GM23248 (cell line): ENCODE measurements around the gene CD5L. TPM values are rescaled to one million over a fixed set of nuclear protein-coding genes. Genes with fewer than 3 reads are reported as not detected.

Source experiments
- DNase-seq: peaks from one replicate; pipeline ENCODE4 v3.0.0-alpha.2; 2015
- H2AFZ ChIP-seq: fragments of 200-600 bp; sonication (generic); 2 replicates; pipeline ENCODE4 v1.6.1; 2016; ENCODE audit warnings: antibody characterized with exemption
- H3F3A ChIP-seq: fragments of 200-600 bp; sonication (generic); 2 replicates; pipeline ENCODE4 v1.6.1; 2016; ENCODE audit warnings: mild to moderate bottlenecking, antibody characterized with exemption, mixed run types; ENCODE audit not compliant: insufficient read depth
- H3K27ac ChIP-seq: fragments of 200-600 bp; sonication (generic); 2 replicates; pipeline ENCODE4 v1.5.1; 2016; ENCODE audit warnings: mild to moderate bottlenecking
- H3K27me3 ChIP-seq: fragments of 200-600 bp; sonication (generic); replicated peaks from 2 replicates; pipeline ENCODE4 v1.6.1; 2016; ENCODE audit warnings: mild to moderate bottlenecking; ENCODE audit not compliant: insufficient read depth
- H3K36me3 ChIP-seq: fragments of 200-600 bp; sonication (generic); 2 replicates; pipeline ENCODE4 v1.6.1; 2016; ENCODE audit warnings: low read depth, mild to moderate bottlenecking
- H3K4me1 ChIP-seq: fragments of 200-600 bp; sonication (generic); 2 replicates; pipeline ENCODE4 v1.6.1; 2016; ENCODE audit warnings: mild to moderate bottlenecking; ENCODE audit not compliant: insufficient read depth
- H3K4me2 ChIP-seq: fragments of 200-600 bp; sonication (generic); one replicate; pipeline ENCODE4 v1.6.1; 2016; ENCODE audit warnings: mild to moderate bottlenecking; ENCODE audit not compliant: unreplicated experiment
- H3K4me3 ChIP-seq: fragments of 200-600 bp; sonication (generic); 2 replicates; pipeline ENCODE4 v1.5.1; 2016; ENCODE audit warnings: mild to moderate bottlenecking
- H3K79me2 ChIP-seq: fragments of 200-600 bp; sonication (generic); 2 replicates; pipeline ENCODE4 v1.6.1; 2016; ENCODE audit warnings: mild to moderate bottlenecking; ENCODE audit not compliant: insufficient read depth
- H3K9ac ChIP-seq: fragments of 200-600 bp; sonication (generic); 2 replicates; pipeline ENCODE4 v1.6.1; 2016; ENCODE audit warnings: mild to moderate bottlenecking
- H3K9me2 ChIP-seq: fragments of 200-600 bp; sonication (generic); 2 replicates; pipeline ENCODE4 v1.6.1; 2016; ENCODE audit warnings: mixed run types, mild to moderate bottlenecking, moderate library complexity; ENCODE audit not compliant: insufficient read depth
- H3K9me3 ChIP-seq: fragments of 200-600 bp; sonication (generic); one replicate; pipeline ENCODE4 v1.6.1; 2017; ENCODE audit warnings: low read depth
- H4K20me1 ChIP-seq: fragments of 200-600 bp; sonication (generic); 2 replicates; pipeline ENCODE4 v1.6.0; 2016; ENCODE audit not compliant: insufficient read depth
- EZH2 ChIP-seq: fragments of 200-600 bp; sonication (generic); IDR thresholded peaks from 2 replicates; pipeline ENCODE4 v1.6.1; 2018; ENCODE audit warnings: antibody characterized with exemption, mild to moderate bottlenecking; ENCODE audit not compliant: insufficient read depth, poor library complexity, severe bottlenecking
- EZH2phosphoT487 ChIP-seq: fragments of 200-600 bp; sonication (generic); IDR thresholded peaks from 2 replicates; pipeline ENCODE4 v1.6.1; 2018; ENCODE audit warnings: antibody characterized with exemption, moderate library complexity, mild to moderate bottlenecking, low read depth; ENCODE audit not compliant: insufficient read depth
- WGBS, 2 experiments: methylation state at CpG; one replicate each; pipeline ENCODE4 v1.1.6; 2015 to 2017; ENCODE audit warnings: low lambda C conversion rate in 2 of 2, low coverage in 1 of 2; ENCODE audit errors: missing lambda C conversion rate in 2 of 2; 5-methylcytosine and 5-hydroxymethylcytosine counted together
- in situ Hi-C: fragments of 300-500 bp; cut with MboI; formaldehyde crosslinking; loops from 2 replicates; pipeline ENCODE4 v1.15.0; 2020
- polyA plus RNA-seq: library from polyadenylated mRNA; unstranded; fragments of >200 nt; fragmentation: Nextera tagmentation; extraction: Ambion mirVana; gene quantifications from 2 replicates; pipeline ENCODE4 v1.2.1, GENCODE V29; 2016
- total RNA-seq: library from RNA; depleted of rRNA; stranded (reverse); fragments of >200 nt; shearing (Covaris generic); gene quantifications from 2 replicates; pipeline ENCODE4 v1.2.3, GENCODE V29; 2014

The CD5L gene
- total and polyA plus RNA-seq, 2 experiments from 2014 or later, result not detected

DNA sequence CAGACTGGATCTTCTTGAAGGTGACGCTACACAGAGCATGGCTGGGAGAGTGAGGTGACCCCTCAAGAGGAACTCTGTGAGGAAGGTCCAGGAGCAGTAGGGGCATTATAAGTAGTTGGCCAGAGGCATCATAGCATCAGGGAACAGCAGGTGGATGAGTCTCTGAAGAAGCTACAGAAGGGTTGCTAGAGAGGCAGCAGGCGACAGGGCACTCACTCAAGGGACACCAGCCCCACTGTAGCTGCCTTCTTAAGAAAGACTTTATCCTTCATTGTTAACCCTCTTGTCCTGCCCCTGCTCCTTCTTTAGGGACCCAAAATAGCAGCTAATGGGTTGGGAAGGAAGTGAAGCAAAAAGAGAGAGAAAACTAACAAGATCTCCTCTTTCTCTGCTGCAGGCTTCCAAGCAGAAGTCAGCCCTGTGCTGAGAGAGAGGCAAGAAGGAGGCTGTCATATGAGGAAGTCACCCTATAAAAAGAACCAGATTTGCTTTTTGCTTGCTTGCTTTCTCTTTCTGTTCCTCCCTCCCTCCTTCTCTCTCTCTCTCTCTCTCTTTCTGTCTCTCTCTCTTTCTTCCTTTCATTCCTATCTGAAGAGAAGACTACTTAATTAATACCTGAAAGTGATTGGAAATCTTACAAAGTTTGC, 7.7 kb upstream of the CD5L start:
- Histone ChIP-seq H3K4me3 (no peak overlapping the region), H3K79me2 (no peaks in the 10 kb centered on the region), H3K27ac (no peak overlapping the region), H3K4me1 (no peaks in the 10 kb centered on the region), H3K9me2 (no peaks in the 10 kb centered on the region), H3K36me3 (no peaks in the 10 kb centered on the region), H3K27me3 (no peaks in the 10 kb centered on the region), H3K9me3 (no peaks in the 10 kb centered on the region), H3F3A (no peaks in the 10 kb centered on the region), H4K20me1 (no peaks in the 10 kb centered on the region), H3K4me2 (no peak overlapping the region), H3K9ac (no peak overlapping the region), H2AFZ (no peak overlapping the region)
- TF ChIP-seq EZH2, result no peak
- TF ChIP-seq EZH2phosphoT487, result no peak
- DNase-seq, result no peak
- 59 to 61% methylated on average over 2 of the region's 2 CpGs for WGBS, 2 experiments
- in situ Hi-C loops, result no loop called here

DNA sequence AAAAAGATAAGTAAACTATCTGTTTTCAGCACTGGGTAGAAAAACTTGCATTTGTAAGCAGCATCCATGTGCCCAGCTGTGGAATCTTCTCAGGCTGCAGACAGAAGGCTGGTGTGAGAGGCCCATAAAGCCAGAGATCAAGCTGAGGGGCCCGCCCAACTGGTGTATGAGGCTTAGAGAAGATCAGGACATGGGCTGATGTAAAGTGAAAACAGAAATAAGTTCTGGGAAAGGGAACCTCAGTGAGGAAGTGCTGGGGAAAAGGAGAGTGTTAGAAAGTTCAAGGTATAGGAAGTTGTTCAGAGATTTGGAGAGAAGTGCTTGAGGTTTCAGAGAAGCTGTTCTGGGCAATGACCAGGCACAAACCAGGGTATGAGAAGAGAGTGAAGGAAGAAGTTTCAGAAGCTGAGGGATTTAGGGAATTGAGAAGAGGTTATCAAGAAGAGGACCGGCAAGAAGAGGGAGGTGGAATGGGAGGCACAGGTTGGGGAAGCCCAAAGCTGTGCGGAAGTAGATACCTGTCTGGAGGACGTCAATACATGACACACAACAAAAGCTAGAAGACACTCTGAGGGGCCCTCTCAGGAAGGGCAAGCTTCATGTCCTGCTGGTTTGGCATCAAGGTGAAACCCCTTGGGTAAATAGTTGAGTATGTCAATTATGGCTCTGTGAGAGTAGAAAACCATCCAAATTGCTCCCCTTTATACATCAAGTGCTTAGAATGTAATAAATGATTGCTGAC, 2.7 kb upstream of the CD5L start:
- in situ Hi-C loops, result no loop called here
- no peak for DNase-seq
- no peak overlapping the region for H2AFZ ChIP-seq
- no peaks in the 10 kb centered on the region for H3K4me1 ChIP-seq
- H3K27ac ChIP-seq, result no peak overlapping the region
- no peaks in the 10 kb centered on the region for H3K9me2 ChIP-seq
- peaks cover 5% of the 10 kb centered on the region; the same call in 1 of the 2 replicates for H3K27me3 ChIP-seq
- no peaks in the 10 kb centered on the region for H3F3A ChIP-seq
- no peak overlapping the region for H3K4me2 ChIP-seq
- TF ChIP-seq EZH2 (no peak), EZH2phosphoT487 (no peak)
- no peak overlapping the region for H3K9ac ChIP-seq
- no peaks in the 10 kb centered on the region for H3K36me3 ChIP-seq
- H3K79me2 ChIP-seq, result no peaks in the 10 kb centered on the region
- H3K9me3 ChIP-seq, result no peaks in the 10 kb centered on the region
- 38 to 39% methylated on average over 4 of the region's 4 CpGs for WGBS, 2 experiments
- H4K20me1 ChIP-seq, result no peaks in the 10 kb centered on the region
- H3K4me3 ChIP-seq, result no peak overlapping the region

DNA sequence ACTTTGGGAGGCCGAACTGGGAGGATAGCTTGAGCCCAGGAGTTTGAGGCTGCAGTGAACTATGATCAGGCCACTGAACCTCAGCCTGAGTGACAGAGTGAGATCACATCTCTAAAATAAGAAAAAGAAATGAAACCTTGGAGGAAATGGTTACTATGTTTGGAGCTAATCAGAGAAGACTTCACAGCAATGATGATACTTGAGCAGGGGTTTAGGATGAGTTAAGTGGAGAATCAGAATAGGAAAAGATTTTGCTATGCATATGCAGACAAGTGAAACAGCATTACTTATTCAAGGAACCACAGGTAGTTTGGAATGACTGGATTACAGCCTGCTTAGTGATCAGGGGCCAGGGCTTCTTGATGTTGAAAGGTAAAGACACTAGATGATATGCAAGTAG, 1.3 kb upstream of the CD5L start:
- Histone ChIP-seq H3K9me2 (no peaks in the 10 kb centered on the region), H3K79me2 (no peaks in the 10 kb centered on the region), H3F3A (no peaks in the 10 kb centered on the region), H2AFZ (no peak overlapping the region), H3K27me3 (peaks cover 5% of the 10 kb centered on the region; the same call in 1 of the 2 replicates), H3K4me3 (no peak overlapping the region), H3K36me3 (no peaks in the 10 kb centered on the region), H3K4me2 (no peak overlapping the region), H3K9ac (no peak overlapping the region), H3K9me3 (no peaks in the 10 kb centered on the region), H4K20me1 (no peaks in the 10 kb centered on the region), H3K27ac (no peak overlapping the region), H3K4me1 (no peaks in the 10 kb centered on the region)
- in situ Hi-C loops, result no loop called here
- no peak for DNase-seq
- 0 to 9% methylated on average over 1 of the region's 1 CpG for WGBS, 2 experiments
- no peak for TF ChIP-seq EZH2
- no peak for TF ChIP-seq EZH2phosphoT487

DNA sequence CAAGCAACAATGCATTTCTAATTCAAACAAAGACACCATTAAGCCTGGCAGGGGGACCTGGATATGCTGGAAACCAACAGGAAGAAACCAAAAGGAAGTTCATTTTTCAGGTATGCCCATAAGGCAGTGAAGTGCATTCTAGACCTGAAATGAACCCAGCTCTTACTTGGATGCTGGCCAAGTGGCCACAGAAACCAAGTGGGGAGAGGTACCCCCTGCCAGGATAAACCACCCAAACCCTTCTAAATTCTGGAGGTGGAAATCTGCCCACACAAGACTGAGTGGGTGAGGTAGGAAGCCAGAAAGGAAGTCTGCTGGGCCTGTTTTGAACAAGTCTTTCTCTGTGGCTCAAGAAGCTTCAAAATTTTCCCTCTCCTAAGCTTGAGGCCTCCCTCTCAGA, 2.6 kb downstream of the CD5L start:
- H3K4me3 ChIP-seq, result no peak overlapping the region
- no peak for TF ChIP-seq EZH2phosphoT487
- TF ChIP-seq EZH2, result no peak
- no peak for DNase-seq

DNA sequence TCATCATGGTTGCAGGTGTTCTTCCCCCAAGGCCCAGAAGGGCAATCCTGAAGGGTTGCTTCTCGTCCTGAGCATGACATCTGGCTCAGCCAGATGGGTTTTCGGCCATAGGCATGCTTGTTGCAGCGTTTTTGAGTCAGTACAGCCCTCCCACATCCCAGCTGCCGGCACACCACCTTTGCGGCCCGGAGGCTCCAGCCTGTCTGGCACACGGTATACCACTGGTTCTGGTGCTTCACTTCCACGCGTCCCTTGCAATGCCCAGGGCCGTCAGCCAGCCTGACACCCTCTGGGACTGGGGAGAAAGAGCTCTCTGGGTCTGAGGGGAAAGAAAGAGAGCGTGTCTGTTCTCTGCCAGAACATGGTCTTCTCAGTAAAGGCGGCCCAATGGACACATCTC, 7.2 kb downstream of the CD5L start:
- no peak overlapping the region for H2AFZ ChIP-seq
- no peaks in the 10 kb centered on the region for H3K9me2 ChIP-seq
- no peaks in the 10 kb centered on the region for H3K36me3 ChIP-seq
- H3K9ac ChIP-seq, result no peak overlapping the region
- no peaks in the 10 kb centered on the region for H3K9me3 ChIP-seq
- H3K4me2 ChIP-seq, result no peak overlapping the region
- H3K27me3 ChIP-seq, result no peaks in the 10 kb centered on the region
- in situ Hi-C loops, result no loop called here
- no peaks in the 10 kb centered on the region for H3K4me1 ChIP-seq
- H3K4me3 ChIP-seq, result no peak overlapping the region
- no peak for DNase-seq
- H3K79me2 ChIP-seq, result no peaks in the 10 kb centered on the region
- H4K20me1 ChIP-seq, result no peaks in the 10 kb centered on the region
- no peak for TF ChIP-seq EZH2
- TF ChIP-seq EZH2phosphoT487, result no peak
- no peaks in the 10 kb centered on the region for H3F3A ChIP-seq
- H3K27ac ChIP-seq, result no peak overlapping the region
- 31 to 39% methylated on average over 12 of the region's 12 CpGs for WGBS, 2 experiments

More for the DNA sequence above, 2.6 kb downstream of the CD5L start:
- Histone ChIP-seq H2AFZ (no peak overlapping the region), H3K79me2 (no peaks in the 10 kb centered on the region), H3K9ac (no peak overlapping the region), H3F3A (no peaks in the 10 kb centered on the region), H3K27ac (no peak overlapping the region), H3K36me3 (no peaks in the 10 kb centered on the region), H3K27me3 (peaks cover 5% of the 10 kb centered on the region; the same call in 1 of the 2 replicates), H4K20me1 (no peaks in the 10 kb centered on the region), H3K9me3 (no peaks in the 10 kb centered on the region), H3K4me1 (no peaks in the 10 kb centered on the region), H3K9me2 (no peaks in the 10 kb centered on the region), H3K4me2 (no peak overlapping the region)
- in situ Hi-C loops, result no loop called here
